Measurements from ENCODE around the gene AGMO. TPM values are rescaled to one million over a fixed set of nuclear protein-coding genes. Genes with fewer than 3 reads are reported as not detected.

The AGMO gene
- total and polyA plus RNA-seq, 2 of the 8 experiments (the other 6 are each of a cell fraction or from before 2014, with no cell fraction given), result 0.22 to 0.45 TPM

GRCh38 chr7:15462721-15463389 lies 99.0 kb downstream of the AGMO start:
- Histone ChIP-seq H3K4ac (replicated peaks; ENCODE audit: insufficient read length, low read depth, low read length) (no peak overlapping the region), H4K91ac (replicated peaks; ENCODE audit: insufficient read length, low read length) (no peak overlapping the region), H3K4me1 (replicated peaks in 1 of 4; ENCODE audit: control insufficient read depth in 3 of 4, insufficient read depth in 4 of 4, low read length in 3 of 4) (no peaks in the 10 kb centered on the region), H3K4me3 (ENCODE audit: extremely low read depth in 1 of 4, insufficient read depth in 2 of 4, low read depth in 3 of 4, low read length in 4 of 4) (no peak overlapping the region), H3K9me3 (ENCODE audit: insufficient read depth in 2 of 2, low read depth in 1 of 2, low read length in 1 of 2) (no peaks in the 10 kb centered on the region), H2AFZ (ENCODE audit: low read length) (no peak overlapping the region), H3K18ac (ENCODE audit: extremely low read depth, low read length) (no peak overlapping the region), H3K23ac (ENCODE audit: insufficient read length) (no peak overlapping the region), H2BK15ac (ENCODE audit: low read length) (no peak overlapping the region), H3K23me2 (ENCODE audit: low read depth, low read length) (no peaks in the 10 kb centered on the region), H3K36me3 (ENCODE audit: control insufficient read depth in 2 of 4, insufficient read depth in 4 of 4, low read length in 3 of 4) (no peaks in the 10 kb centered on the region), H3K27ac (ENCODE audit: low read depth, low read length) (no peak overlapping the region), H3K9ac (replicated peaks in 1 of 4; ENCODE audit: extremely low read depth in 1 of 4, low read depth in 3 of 4, low read length in 3 of 4) (no peak overlapping the region), H2AK5ac (ENCODE audit: low read depth, low read length) (no peak overlapping the region), H2BK5ac (ENCODE audit: low read depth, low read length) (no peak overlapping the region), H2BK12ac (ENCODE audit: low read depth, low read length) (no peak overlapping the region), H3K56ac (replicated peaks; ENCODE audit: insufficient read length, low read depth, low read length) (no peak overlapping the region), H3K79me1 (ENCODE audit: low read depth, low read length) (no peaks in the 10 kb centered on the region), H3K79me2 (ENCODE audit: control insufficient read depth in 1 of 2, insufficient read depth in 2 of 2, low read length in 2 of 2) (no peaks in the 10 kb centered on the region), H2BK20ac (ENCODE audit: low read length) (no peak overlapping the region), H4K5ac (ENCODE audit: insufficient read length, low read depth, low read length) (no peak overlapping the region), H3K4me2 (ENCODE audit: insufficient read depth in 1 of 2, low read depth in 2 of 2, low read length in 2 of 2) (no peak overlapping the region), H4K20me1 (replicated peaks in 1 of 2; ENCODE audit: control insufficient read depth in 1 of 2, insufficient read depth in 2 of 2, low read length in 2 of 2) (no peaks in the 10 kb centered on the region), H3K27me3 (replicated peaks in 1 of 4; ENCODE audit: control insufficient read depth in 3 of 4, extremely low read depth in 1 of 4, insufficient read depth in 3 of 4, low read length in 3 of 4) (no peaks in the 10 kb centered on the region), H3K14ac (ENCODE audit: insufficient read length) (no peak overlapping the region), H4K8ac (ENCODE audit: extremely low read depth, insufficient read depth, low read length) (no peak overlapping the region), H2BK120ac (replicated peaks; ENCODE audit: low read depth, low read length) (no peak overlapping the region)
- FAIRE-seq, result no peak
- 84% methylated on average over 2 of the region's 2 CpGs; no CpG with 5 or more reads in 1 of the 2 experiments for WGBS, 2 experiments (ENCODE audit: extremely low coverage in 1 of 2, insufficient coverage in 1 of 2, insufficient read length in 1 of 2, insufficient replicate concordance in 2 of 2, low coverage in 1 of 2, low lambda C conversion rate in 2 of 2, missing lambda C conversion rate in 1 of 2)
- no peak for DNase-seq (ENCODE audit: low read depth in 1 of 2, low spot score in 2 of 2)
- CTCF ChIA-PET (ENCODE audit: partially characterized antibody), result interaction anchor here (0.8 kb wide), 1 partner anchor 15 kb away, joined by 3 read pairs; no protein-coding TSS in a partner anchor
- POLR2A ChIA-PET (ENCODE audit: partially characterized antibody), result no interaction called here
- TF ChIP-seq SIRT6 (IDR thresholded peaks at IDR 0.05; ENCODE audit: low read length) (no peak), CBX5 (IDR thresholded peaks at IDR 0.05; ENCODE audit: low read depth, low read length) (no peak), NRF1 (IDR thresholded peaks at IDR 0.05; ENCODE audit: low read depth, low read length) (no peak), ASH2L (IDR thresholded peaks at IDR 0.05; ENCODE audit: low read length) (no peak), CEBPB (IDR thresholded peaks at IDR 0.05; ENCODE audit: low read depth, low read length) (no peak), PHF8 (conservative IDR thresholded peaks at IDR 0.05; ENCODE audit: low read depth, low read length) (no peak), RXRA (IDR thresholded peaks at IDR 0.05; ENCODE audit: insufficient read depth, low read depth, low read length) (no peak), KDM1A (IDR thresholded peaks at IDR 0.05; ENCODE audit: borderline replicate concordance, low read length) (no peak), SP2 (IDR thresholded peaks at IDR 0.05; ENCODE audit: low read length) (no peak), SP1 (IDR thresholded peaks at IDR 0.05; ENCODE audit: low read depth, low read length) (no peak), GABPA (IDR thresholded peaks at IDR 0.05; ENCODE audit: borderline replicate concordance, insufficient read depth, low read length) (no peak), NANOG (IDR thresholded peaks at IDR 0.05; ENCODE audit: insufficient read depth, low read depth, low read length, poor library complexity, severe bottlenecking) (no peak), MAFK (IDR thresholded peaks at IDR 0.05; ENCODE audit: low read depth, low read length) (no peak), BRCA1 (IDR thresholded peaks at IDR 0.05; ENCODE audit: low read depth, low read length) (no peak), TAF1 (IDR thresholded peaks at IDR 0.05; ENCODE audit: low read depth, low read length) (no peak)
